ENCODE measurements around the gene CARHSP1.
A peak's percentile ranks its signal among the peaks of the same experiment; 100 is the strongest.
"Not testable (repeated sequence)": the region's sequence is repeated elsewhere in the genome, so short reads cannot be mapped to it uniquely, and the experiment has no call there.

CARHSP1 gene

GRCh38 chr16:8845699-8846298 is 23.0 kb downstream of the CARHSP1 start:
- Histone ChIP-seq H3K9me3 (ENCODE audit: control insufficient read depth, insufficient read depth, low read depth, low read length) (no peaks in the 10 kb centered on the region), H3K4me1 (ENCODE audit: control insufficient read depth, insufficient read depth, low read length) (no peaks in the 10 kb centered on the region), H3K4me3 (ENCODE audit: low read depth, low read length) (no peak overlapping the region), H3K36me3 (ENCODE audit: control insufficient read depth in 2 of 2, insufficient read depth in 1 of 2, low read length in 2 of 2) (peaks cover 0 to 36% of the 10 kb centered on the region in 2 experiments; a peak in 2 of 3 replicates), H3K27ac (ENCODE audit: extremely low read depth, low read depth, low read length) (no peak overlapping the region)
- ChIA-PET CTCF (no interaction called here), POLR2A (interaction anchor here (0.6 kb wide), 1 partner anchor 231 kb away, joined by 3 read pairs; no protein-coding TSS in a partner anchor)
- TF ChIP-seq ZNF121 (tag by site-specific recombination; IDR thresholded peaks at IDR 0.05) = 0 out of 2 replicates have a peak, but pooled peaks have one; percentile 25
- TF ChIP-seq ZNF37A (tag by site-specific recombination; IDR thresholded peaks at IDR 0.05) = no peak
- TF ChIP-seq ZXDB (tag by site-specific recombination; IDR thresholded peaks at IDR 0.05) = no peak
- TF ChIP-seq, protein P1, sequence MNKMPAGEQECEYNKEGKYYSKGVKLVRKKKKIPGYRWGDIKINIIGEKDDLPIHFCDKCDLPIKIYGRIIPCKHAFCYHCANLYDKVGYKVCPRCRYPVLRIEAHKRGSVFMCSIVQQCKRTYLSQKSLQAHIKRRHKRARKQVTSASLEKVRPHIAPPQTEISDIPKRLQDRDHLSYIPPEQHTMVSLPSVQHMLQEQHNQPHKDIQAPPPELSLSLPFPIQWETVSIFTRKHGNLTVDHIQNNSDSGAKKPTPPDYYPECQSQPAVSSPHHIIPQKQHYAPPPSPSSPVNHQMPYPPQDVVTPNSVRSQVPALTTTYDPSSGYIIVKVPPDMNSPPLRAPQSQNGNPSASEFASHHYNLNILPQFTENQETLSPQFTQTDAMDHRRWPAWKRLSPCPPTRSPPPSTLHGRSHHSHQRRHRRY (tag by site-specific recombination; IDR thresholded peaks at IDR 0.05) = no peak

GRCh38 chr16:8843296-8843695 is 25.5 kb downstream of the CARHSP1 start:
- H3K9me3 ChIP-seq (ENCODE audit: control insufficient read depth, insufficient read depth, low read depth, low read length); H3K4me3 ChIP-seq (ENCODE audit: low read depth, low read length); CTCF ChIA-PET; POLR2A ChIA-PET; H3K4me1 ChIP-seq (ENCODE audit: control insufficient read depth, insufficient read depth, low read length); H3K27ac ChIP-seq (ENCODE audit: extremely low read depth, low read depth, low read length): not testable (repeated sequence)
- peaks cover 0 to 11% of the 10 kb centered on the region in 2 experiments; a peak in 2 of 3 replicates for H3K36me3 ChIP-seq (ENCODE audit: control insufficient read depth in 2 of 2, insufficient read depth in 1 of 2, low read length in 2 of 2)

GRCh38 chr16:8842016-8842415 is 26.8 kb downstream of the CARHSP1 start:
- CTCF ChIA-PET, POLR2A ChIA-PET: not testable (repeated sequence)

GRCh38 chr16:8837594-8837993 is 31.2 kb downstream of the CARHSP1 start:
- POLR2A ChIA-PET; H3K4me1 ChIP-seq (ENCODE audit: control insufficient read depth, insufficient read depth, low read length): not testable (repeated sequence)

More at GRCh38 chr16:8842016-8842415, 26.8 kb downstream of the CARHSP1 start:
- H3K4me3 ChIP-seq (ENCODE audit: low read depth, low read length); H3K27ac ChIP-seq (ENCODE audit: extremely low read depth, low read depth, low read length); H3K36me3 ChIP-seq (ENCODE audit: control insufficient read depth in 2 of 2, insufficient read depth in 1 of 2, low read length in 2 of 2); H3K9me3 ChIP-seq (ENCODE audit: control insufficient read depth, insufficient read depth, low read depth, low read length); H3K4me1 ChIP-seq (ENCODE audit: control insufficient read depth, insufficient read depth, low read length): not testable (repeated sequence)
- TF ChIP-seq SCRT2 (tag by site-specific recombination; IDR thresholded peaks at IDR 0.05) (0 out of 2 replicates have a peak, but pooled peaks have one; percentile 55), SCRT1 (tag by site-specific recombination; IDR thresholded peaks at IDR 0.05; ENCODE audit: borderline replicate concordance) (peak; percentile 59; the same call in 1 of the 2 replicates)

DNA sequence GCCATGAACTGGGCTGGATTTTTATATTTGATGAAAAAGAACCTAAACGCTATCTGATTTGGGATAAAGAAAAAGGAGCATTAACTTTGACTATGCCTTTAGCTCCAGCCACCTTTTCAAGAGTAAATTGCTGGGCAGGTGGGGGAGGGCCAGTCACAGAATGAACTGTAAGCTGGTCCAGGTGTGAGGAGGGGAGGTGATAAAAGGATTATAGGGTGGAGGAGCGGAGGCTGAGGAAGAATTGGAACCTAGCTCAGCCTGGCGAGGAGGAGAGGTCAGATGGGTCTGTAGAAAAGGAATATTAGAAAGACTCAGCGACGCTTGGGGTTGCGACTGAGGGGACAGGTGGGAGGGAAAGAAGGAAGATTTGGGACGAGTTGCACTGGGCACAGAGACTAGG is 32.0 kb downstream of the CARHSP1 start:
- H3K9me3 ChIP-seq (ENCODE audit: control insufficient read depth, insufficient read depth, low read depth, low read length); H3K4me1 ChIP-seq (ENCODE audit: control insufficient read depth, insufficient read depth, low read length); POLR2A ChIA-PET; H3K27ac ChIP-seq (ENCODE audit: extremely low read depth, low read depth, low read length); H3K4me3 ChIP-seq (ENCODE audit: low read depth, low read length): not testable (repeated sequence)
- peaks cover 0 to 10% of the 10 kb centered on the region in 2 experiments; a peak in 1 of 3 replicates for H3K36me3 ChIP-seq (ENCODE audit: control insufficient read depth in 2 of 2, insufficient read depth in 1 of 2, low read length in 2 of 2)
- CTCF ChIA-PET = interaction anchor here (0.7 kb wide), 2 partner anchors 67 to 184 kb away, joined by 3 read pairs; no protein-coding TSS in a partner anchor

More at GRCh38 chr16:8837594-8837993, 31.2 kb downstream of the CARHSP1 start:
- CTCF ChIA-PET = interaction anchor here (0.7 kb wide), 3 partner anchors 49 to 185 kb away, joined by 3 read pairs; no protein-coding TSS in a partner anchor
- not testable (repeated sequence) for H3K27ac ChIP-seq (ENCODE audit: extremely low read depth, low read depth, low read length); H3K9me3 ChIP-seq (ENCODE audit: control insufficient read depth, insufficient read depth, low read depth, low read length); H3K36me3 ChIP-seq (ENCODE audit: control insufficient read depth in 2 of 2, insufficient read depth in 1 of 2, low read length in 2 of 2); H3K4me3 ChIP-seq (ENCODE audit: low read depth, low read length)

DNA sequence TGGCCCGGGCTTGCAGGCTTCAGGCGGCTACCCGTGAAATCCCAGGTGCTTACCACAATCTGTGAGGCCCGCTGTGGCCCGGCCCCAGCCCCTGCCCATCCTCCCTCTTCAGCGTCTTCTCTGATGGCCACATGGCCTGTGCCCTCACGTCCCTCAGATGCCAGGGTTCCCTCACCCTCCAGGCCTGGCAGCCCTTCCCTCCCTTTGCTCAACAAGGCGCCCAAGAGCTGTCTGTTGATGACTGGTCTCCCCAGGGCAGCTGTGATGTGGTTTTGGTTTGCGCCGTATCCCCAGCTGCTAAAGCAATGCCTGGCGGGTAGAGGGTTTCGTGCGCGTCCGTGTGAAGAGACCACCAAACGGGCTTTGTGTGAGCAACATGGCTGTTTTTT is 36.1 kb downstream of the CARHSP1 start:
- Histone ChIP-seq H3K9me3 (ENCODE audit: control insufficient read depth, insufficient read depth, low read depth, low read length) (no peaks in the 10 kb centered on the region), H3K36me3 (ENCODE audit: control insufficient read depth in 2 of 2, insufficient read depth in 1 of 2, low read length in 2 of 2) (peaks cover 0 to 39% of the 10 kb centered on the region in 2 experiments; a peak in 2 of 3 replicates), H3K4me1 (ENCODE audit: control insufficient read depth, insufficient read depth, low read length) (no peaks in the 10 kb centered on the region), H3K4me3 (ENCODE audit: low read depth, low read length) (no peak overlapping the region), H3K27ac (ENCODE audit: extremely low read depth, low read depth, low read length) (no peak overlapping the region)
- POLR2A ChIA-PET = no interaction called here
- CTCF ChIA-PET = no interaction called here
- TF ChIP-seq TCF7L2 (IDR thresholded peaks at IDR 0.05; ENCODE audit: borderline replicate concordance, low read depth, low read length) (no peak), ZNF529 (tag by site-specific recombination; IDR thresholded peaks at IDR 0.05; ENCODE audit: insufficient replicate concordance) (no peak), ZNF629 (tag by site-specific recombination; IDR thresholded peaks at IDR 0.05) (no peak), SALL2 (tag by site-specific recombination; IDR thresholded peaks at IDR 0.05; ENCODE audit: borderline replicate concordance) (no peak), ZNF121 (tag by site-specific recombination; IDR thresholded peaks at IDR 0.05) (no peak)
- TF ChIP-seq, protein P2, sequence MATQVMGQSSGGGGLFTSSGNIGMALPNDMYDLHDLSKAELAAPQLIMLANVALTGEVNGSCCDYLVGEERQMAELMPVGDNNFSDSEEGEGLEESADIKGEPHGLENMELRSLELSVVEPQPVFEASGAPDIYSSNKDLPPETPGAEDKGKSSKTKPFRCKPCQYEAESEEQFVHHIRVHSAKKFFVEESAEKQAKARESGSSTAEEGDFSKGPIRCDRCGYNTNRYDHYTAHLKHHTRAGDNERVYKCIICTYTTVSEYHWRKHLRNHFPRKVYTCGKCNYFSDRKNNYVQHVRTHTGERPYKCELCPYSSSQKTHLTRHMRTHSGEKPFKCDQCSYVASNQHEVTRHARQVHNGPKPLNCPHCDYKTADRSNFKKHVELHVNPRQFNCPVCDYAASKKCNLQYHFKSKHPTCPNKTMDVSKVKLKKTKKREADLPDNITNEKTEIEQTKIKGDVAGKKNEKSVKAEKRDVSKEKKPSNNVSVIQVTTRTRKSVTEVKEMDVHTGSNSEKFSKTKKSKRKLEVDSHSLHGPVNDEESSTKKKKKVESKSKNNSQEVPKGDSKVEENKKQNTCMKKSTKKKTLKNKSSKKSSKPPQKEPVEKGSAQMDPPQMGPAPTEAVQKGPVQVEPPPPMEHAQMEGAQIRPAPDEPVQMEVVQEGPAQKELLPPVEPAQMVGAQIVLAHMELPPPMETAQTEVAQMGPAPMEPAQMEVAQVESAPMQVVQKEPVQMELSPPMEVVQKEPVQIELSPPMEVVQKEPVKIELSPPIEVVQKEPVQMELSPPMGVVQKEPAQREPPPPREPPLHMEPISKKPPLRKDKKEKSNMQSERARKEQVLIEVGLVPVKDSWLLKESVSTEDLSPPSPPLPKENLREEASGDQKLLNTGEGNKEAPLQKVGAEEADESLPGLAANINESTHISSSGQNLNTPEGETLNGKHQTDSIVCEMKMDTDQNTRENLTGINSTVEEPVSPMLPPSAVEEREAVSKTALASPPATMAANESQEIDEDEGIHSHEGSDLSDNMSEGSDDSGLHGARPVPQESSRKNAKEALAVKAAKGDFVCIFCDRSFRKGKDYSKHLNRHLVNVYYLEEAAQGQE (tag by site-specific recombination; IDR thresholded peaks at IDR 0.05) = no peak
